Breast epithelium (tissue), 3 donors: Measurements from ENCODE around the gene SYTL4.

ENCODE experiments used
- POLR2A ChIP-seq: fragments of 450-650 bp; IDR thresholded peaks from one replicate; pipeline ENCODE4 v1.6.1; 2016; ENCODE audit warnings: antibody characterized with exemption, mild to moderate bottlenecking, moderate library complexity
- TF ChIP-seq, protein P1 (sequence below), 3 donors: fragments of 450-650 bp; IDR thresholded peaks; one replicate each; pipeline ENCODE4 v1.5.1; 2016 to 2017; ENCODE audit warnings: antibody characterized with exemption in 3 of 3, mild to moderate bottlenecking in 3 of 3, moderate library complexity in 3 of 3

DNA sequence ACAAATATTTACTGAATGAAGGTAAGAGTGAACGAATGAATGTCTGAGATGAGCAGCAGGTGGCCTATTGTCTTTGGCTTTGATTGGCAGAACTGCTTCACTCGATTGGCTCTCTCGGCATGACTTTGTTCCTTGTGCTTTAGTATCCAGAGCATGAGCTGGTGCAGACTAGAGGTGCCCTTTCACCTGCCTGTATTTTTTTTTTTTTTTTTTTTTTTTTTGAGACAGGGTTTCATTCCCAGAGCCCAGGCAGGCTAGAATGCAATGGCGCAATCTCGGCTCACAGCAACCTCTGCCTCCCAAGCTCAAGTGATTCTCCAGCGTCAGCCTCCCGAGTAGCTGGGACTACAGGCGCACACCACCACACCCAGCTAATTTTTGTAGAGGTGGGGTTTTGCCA is 49.0 kb downstream of the SYTL4 start:
- TF ChIP-seq, protein P1, sequence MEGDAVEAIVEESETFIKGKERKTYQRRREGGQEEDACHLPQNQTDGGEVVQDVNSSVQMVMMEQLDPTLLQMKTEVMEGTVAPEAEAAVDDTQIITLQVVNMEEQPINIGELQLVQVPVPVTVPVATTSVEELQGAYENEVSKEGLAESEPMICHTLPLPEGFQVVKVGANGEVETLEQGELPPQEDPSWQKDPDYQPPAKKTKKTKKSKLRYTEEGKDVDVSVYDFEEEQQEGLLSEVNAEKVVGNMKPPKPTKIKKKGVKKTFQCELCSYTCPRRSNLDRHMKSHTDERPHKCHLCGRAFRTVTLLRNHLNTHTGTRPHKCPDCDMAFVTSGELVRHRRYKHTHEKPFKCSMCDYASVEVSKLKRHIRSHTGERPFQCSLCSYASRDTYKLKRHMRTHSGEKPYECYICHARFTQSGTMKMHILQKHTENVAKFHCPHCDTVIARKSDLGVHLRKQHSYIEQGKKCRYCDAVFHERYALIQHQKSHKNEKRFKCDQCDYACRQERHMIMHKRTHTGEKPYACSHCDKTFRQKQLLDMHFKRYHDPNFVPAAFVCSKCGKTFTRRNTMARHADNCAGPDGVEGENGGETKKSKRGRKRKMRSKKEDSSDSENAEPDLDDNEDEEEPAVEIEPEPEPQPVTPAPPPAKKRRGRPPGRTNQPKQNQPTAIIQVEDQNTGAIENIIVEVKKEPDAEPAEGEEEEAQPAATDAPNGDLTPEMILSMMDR (IDR thresholded peaks at IDR 0.05): no peak
- no peak for TF ChIP-seq POLR2A
